GM23248 (cell line): ENCODE results near the gene TBX21.

Experiments used
- EZH2 ChIP-seq: fragments of 200-600 bp; sonication (generic); IDR thresholded peaks from 2 replicates; pipeline ENCODE4 v1.6.1; 2018; ENCODE audit warnings: antibody characterized with exemption, mild to moderate bottlenecking; ENCODE audit not compliant: insufficient read depth, poor library complexity, severe bottlenecking
- EZH2phosphoT487 ChIP-seq: fragments of 200-600 bp; sonication (generic); IDR thresholded peaks from 2 replicates; pipeline ENCODE4 v1.6.1; 2018; ENCODE audit warnings: antibody characterized with exemption, moderate library complexity, mild to moderate bottlenecking, low read depth; ENCODE audit not compliant: insufficient read depth

DNA sequence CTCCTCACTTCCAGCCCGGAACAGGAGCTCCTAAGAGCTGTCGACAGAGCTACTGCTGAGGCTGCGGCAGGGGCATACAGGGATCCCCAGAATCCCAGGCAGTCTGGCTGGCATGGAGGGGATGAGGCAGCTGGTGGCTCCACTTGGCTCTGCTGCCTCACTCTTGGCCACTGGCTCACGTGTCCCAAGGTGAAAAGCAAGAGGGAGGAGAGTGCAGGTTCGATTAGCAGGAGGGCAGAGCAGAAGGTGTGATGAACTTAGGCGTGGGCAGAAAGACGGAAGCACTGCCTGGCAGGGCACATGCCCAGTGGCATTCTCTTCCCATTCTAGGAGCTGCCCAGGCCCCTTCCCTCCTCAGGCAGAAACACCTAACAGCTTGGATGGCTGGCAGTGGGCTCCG, 11.3 kb upstream of the TBX21 start:
- TF ChIP-seq EZH2 (no peak), EZH2phosphoT487 (no peak)
